HEK293 (cell line): ENCODE results near the gene LRP3.
A peak's percentile ranks its signal among the peaks of the same experiment; 100 is the strongest.

Source experiments
- BCL11A ChIP-seq: fragments of 450-650 bp; formaldehyde crosslinking; IDR thresholded peaks from 2 replicates; pipeline ENCODE4 v1.5.1; 2016; ENCODE audit warnings: low read depth, missing biosample characterization, missing genetic modification characterization
- KLF8 ChIP-seq: fragments of 450-650 bp; formaldehyde crosslinking; IDR thresholded peaks from 2 replicates; pipeline ENCODE4 v1.5.1; 2016; ENCODE audit warnings: missing biosample characterization, missing genetic modification characterization
- KLF9 ChIP-seq: fragments of 450-650 bp; formaldehyde crosslinking; IDR thresholded peaks from 2 replicates; pipeline ENCODE4 v1.5.1; 2016; ENCODE audit warnings: missing biosample characterization, missing genetic modification characterization, low read depth
- WT1 ChIP-seq: fragments of 450-650 bp; formaldehyde crosslinking; IDR thresholded peaks from 2 replicates; pipeline ENCODE4 v1.5.1; 2016; ENCODE audit warnings: missing biosample characterization, missing genetic modification characterization
- ZFP41 ChIP-seq: fragments of 450-650 bp; formaldehyde crosslinking; IDR thresholded peaks from 2 replicates; pipeline ENCODE4 v1.5.1; 2016; ENCODE audit warnings: missing biosample characterization, missing genetic modification characterization, borderline replicate concordance
- ZIC2 ChIP-seq: fragments of 450-650 bp; formaldehyde crosslinking; IDR thresholded peaks from 2 replicates; pipeline ENCODE4 v1.5.1; 2016; ENCODE audit warnings: missing biosample characterization, missing genetic modification characterization
- ZNF114 ChIP-seq: fragments of 450-650 bp; formaldehyde crosslinking; IDR thresholded peaks from 2 replicates; pipeline ENCODE4 v1.5.0; 2017; ENCODE audit warnings: missing biosample characterization, missing genetic modification characterization
- ZNF121 ChIP-seq: fragments of 450-650 bp; formaldehyde crosslinking; IDR thresholded peaks from 2 replicates; pipeline ENCODE4 v1.5.1; 2016; ENCODE audit warnings: missing biosample characterization, missing genetic modification characterization
- ZNF146 ChIP-seq: fragments of 450-650 bp; formaldehyde crosslinking; IDR thresholded peaks from 2 replicates; pipeline ENCODE4 v1.5.1; 2016; ENCODE audit warnings: missing biosample characterization, missing genetic modification characterization
- ZNF175 ChIP-seq: fragments of 450-650 bp; formaldehyde crosslinking; IDR thresholded peaks from 2 replicates; pipeline ENCODE4 v1.5.1; 2016; ENCODE audit warnings: missing biosample characterization, missing genetic modification characterization
- ZNF211 ChIP-seq: fragments of 450-650 bp; formaldehyde crosslinking; IDR thresholded peaks from 2 replicates; pipeline ENCODE4 v1.5.1; 2016; ENCODE audit warnings: low read depth, missing biosample characterization, missing genetic modification characterization
- ZNF214 ChIP-seq: fragments of 450-650 bp; formaldehyde crosslinking; IDR thresholded peaks from 2 replicates; pipeline ENCODE4 v1.5.1; 2017; ENCODE audit warnings: missing biosample characterization, mild to moderate bottlenecking, missing genetic modification characterization, borderline replicate concordance
- ZNF223 ChIP-seq: fragments of 450-650 bp; formaldehyde crosslinking; IDR thresholded peaks from 2 replicates; pipeline ENCODE4 v1.5.1; 2016; ENCODE audit warnings: missing biosample characterization, missing genetic modification characterization
- ZNF274 ChIP-seq, 2 experiments: fragments of 200-500 bp in 1 of 2; fragments of 450-650 bp in 1 of 2; sonication (Bioruptor generic) in 1 of 2; formaldehyde crosslinking in 1 of 2; IDR thresholded peaks; 2 replicates each; pipeline versions ENCODE4 v1.5.1 to v1.6.1; 2014 to 2016; ENCODE audit warnings: borderline replicate concordance in 1 of 2, inconsistent platforms in 1 of 2, low read length in 1 of 2, missing biosample characterization in 1 of 2, missing genetic modification characterization in 1 of 2
- ZNF302 ChIP-seq: fragments of 450-650 bp; formaldehyde crosslinking; IDR thresholded peaks from 2 replicates; pipeline ENCODE4 v1.5.1; 2016; ENCODE audit warnings: missing biosample characterization, missing genetic modification characterization, low read depth
- ZNF311 ChIP-seq: fragments of 450-650 bp; formaldehyde crosslinking; IDR thresholded peaks from 2 replicates; pipeline ENCODE4 v1.5.1; 2017; ENCODE audit warnings: missing biosample characterization, missing genetic modification characterization, borderline replicate concordance
- ZNF335 ChIP-seq: fragments of 450-650 bp; formaldehyde crosslinking; conservative IDR thresholded peaks from 2 replicates; pipeline ENCODE4 v1.5.1; 2016; ENCODE audit warnings: missing biosample characterization, missing genetic modification characterization
- ZNF366 ChIP-seq: fragments of 450-650 bp; formaldehyde crosslinking; conservative IDR thresholded peaks from 2 replicates; pipeline ENCODE4 v1.5.1; 2016; ENCODE audit warnings: missing biosample characterization, missing genetic modification characterization
- ZNF473 ChIP-seq: fragments of 450-650 bp; formaldehyde crosslinking; IDR thresholded peaks from 2 replicates; pipeline ENCODE4 v1.5.1; 2017; ENCODE audit warnings: missing biosample characterization, missing genetic modification characterization
- ZNF514 ChIP-seq: fragments of 450-650 bp; formaldehyde crosslinking; IDR thresholded peaks from 2 replicates; pipeline ENCODE4 v1.5.1; 2016; ENCODE audit warnings: missing biosample characterization, missing genetic modification characterization
- ZNF529 ChIP-seq: fragments of 450-650 bp; formaldehyde crosslinking; IDR thresholded peaks from 2 replicates; pipeline ENCODE4 v1.5.1; 2017; ENCODE audit warnings: missing genetic modification characterization, missing biosample characterization; ENCODE audit not compliant: insufficient replicate concordance
- ZNF560 ChIP-seq: fragments of 450-650 bp; formaldehyde crosslinking; IDR thresholded peaks from 2 replicates; pipeline ENCODE4 v1.5.1; 2017; ENCODE audit warnings: missing biosample characterization, missing genetic modification characterization, borderline replicate concordance
- ZNF571 ChIP-seq: fragments of 450-650 bp; formaldehyde crosslinking; IDR thresholded peaks from 2 replicates; pipeline ENCODE4 v1.5.0; 2017; ENCODE audit warnings: missing biosample characterization, missing genetic modification characterization
- ZNF596 ChIP-seq: fragments of 450-650 bp; IDR thresholded peaks from 2 replicates; pipeline ENCODE4 v1.5.0; 2018; ENCODE audit warnings: missing biosample characterization, mild to moderate bottlenecking, missing genetic modification characterization, moderate library complexity
- ZNF623 ChIP-seq: fragments of 450-650 bp; formaldehyde crosslinking; IDR thresholded peaks from 2 replicates; pipeline ENCODE4 v1.5.1; 2016; ENCODE audit warnings: missing biosample characterization, missing genetic modification characterization
- ZNF629 ChIP-seq: fragments of 450-650 bp; formaldehyde crosslinking; IDR thresholded peaks from 2 replicates; pipeline ENCODE4 v1.5.1; 2017; ENCODE audit warnings: missing biosample characterization, missing genetic modification characterization
- ZNF660 ChIP-seq: fragments of 450-650 bp; IDR thresholded peaks from 2 replicates; pipeline ENCODE4 v1.5.1; 2018; ENCODE audit warnings: missing biosample characterization, mild to moderate bottlenecking, missing genetic modification characterization
- ZNF707 ChIP-seq: fragments of 450-650 bp; formaldehyde crosslinking; IDR thresholded peaks from 2 replicates; pipeline ENCODE4 v1.5.1; 2016; ENCODE audit warnings: missing biosample characterization, missing genetic modification characterization
- ZSCAN23 ChIP-seq: fragments of 450-650 bp; formaldehyde crosslinking; IDR thresholded peaks from 2 replicates; pipeline ENCODE4 v1.5.1; 2016; ENCODE audit warnings: missing biosample characterization, missing genetic modification characterization
- ZSCAN30 ChIP-seq: fragments of 450-650 bp; IDR thresholded peaks from 2 replicates; pipeline ENCODE4 v1.5.1; 2018; ENCODE audit warnings: missing biosample characterization, mild to moderate bottlenecking, missing genetic modification characterization, moderate library complexity
- TF ChIP-seq, protein P1 (sequence below): fragments of 450-650 bp; formaldehyde crosslinking; IDR thresholded peaks from 2 replicates; pipeline ENCODE4 v1.5.0; 2017; ENCODE audit warnings: missing biosample characterization, missing genetic modification characterization, borderline replicate concordance
- TF ChIP-seq, protein P2 (sequence below): fragments of 450-650 bp; formaldehyde crosslinking; IDR thresholded peaks from 2 replicates; pipeline ENCODE4 v1.5.1; 2017; ENCODE audit warnings: missing biosample characterization, missing genetic modification characterization
- TF ChIP-seq, protein P3 (sequence below): fragments of 450-650 bp; formaldehyde crosslinking; IDR thresholded peaks from 2 replicates; pipeline ENCODE4 v1.5.1; 2017; ENCODE audit warnings: missing biosample characterization, missing genetic modification characterization
- TF ChIP-seq, protein P4 (sequence below): fragments of 450-650 bp; formaldehyde crosslinking; IDR thresholded peaks from 2 replicates; pipeline ENCODE4 v1.5.1; 2016; ENCODE audit warnings: missing biosample characterization, missing genetic modification characterization

Gene LRP3

DNA sequence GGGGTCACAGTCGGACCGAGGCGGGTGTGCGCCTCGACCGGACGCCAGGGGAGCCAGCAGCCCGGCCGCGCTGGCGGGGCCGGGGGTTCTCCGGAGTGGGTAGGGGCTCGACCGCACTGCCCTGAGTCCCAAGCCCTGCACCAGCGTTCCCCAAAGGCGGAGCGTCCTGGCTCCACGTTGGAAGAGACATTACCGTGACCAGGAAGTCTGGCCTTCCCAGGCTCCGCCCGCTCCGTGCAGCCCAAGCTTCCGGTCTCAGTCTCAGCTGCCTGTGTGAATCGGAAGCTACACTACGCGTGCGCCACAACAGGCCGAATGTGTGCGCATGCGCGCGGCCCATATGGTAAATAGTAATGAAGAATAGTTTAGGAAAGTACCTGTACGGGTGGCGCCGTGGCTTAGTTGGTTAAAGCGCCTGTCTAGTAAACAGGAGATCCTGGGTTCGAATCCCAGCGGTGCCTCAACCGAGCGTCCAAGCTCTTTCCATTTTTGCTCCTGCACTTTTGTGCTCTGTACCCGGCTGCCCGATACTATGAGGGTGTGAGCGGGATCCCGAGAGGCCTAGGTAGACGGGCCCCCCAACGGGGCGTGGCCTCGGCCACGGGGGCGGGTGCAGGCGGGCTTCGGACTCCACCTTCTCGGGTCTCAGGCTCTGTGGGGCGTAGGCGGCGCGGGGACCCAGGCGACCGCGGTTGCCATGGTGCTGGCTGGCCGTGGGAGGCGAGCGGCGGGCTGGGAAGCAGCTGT lies 17.3 kb upstream of the LRP3 start (continued):
- TF ChIP-seq WT1 (0 out of 2 replicates have a peak, but pooled peaks have one; percentile 20), ZNF629 (tag by site-specific recombination) (peak; percentile 93), ZNF596 (tag by site-specific recombination) (no peak), ZNF175 (no peak), ZNF660 (peak; percentile 98), ZNF335 (tag by site-specific recombination) (peak; percentile 92), ZNF121 (no peak), BCL11A (tag by site-specific recombination) (no peak; the same call in none of the 2 replicates), ZNF302 (no peak), ZNF707 (tag by site-specific recombination) (no peak), ZNF514 (tag by site-specific recombination) (no peak), ZNF214 (no peak), ZSCAN30 (peak; percentile 97), ZNF274 (IDR thresholded peaks at IDR 0.05; ENCODE audit: low read length) (no peak), ZNF274 (tag by site-specific recombination; IDR thresholded peaks at IDR 0.05; ENCODE audit: borderline replicate concordance) (no peak), ZNF623 (tag by site-specific recombination) (peak; percentile 38; the same call in 1 of the 2 replicates), KLF9 (tag by site-specific recombination) (peak; percentile 96), ZNF311 (no peak), ZNF473 (tag by site-specific recombination) (no peak), ZFP41 (tag by site-specific recombination) (no peak), KLF8 (tag by site-specific recombination) (peak; percentile 99), ZNF571 (no peak), ZNF366 (tag by site-specific recombination) (peak; percentile 40; the same call in 1 of the 2 replicates), ZNF146 (tag by site-specific recombination) (no peak; the same call in none of the 2 replicates), ZSCAN23 (tag by site-specific recombination) (peak; percentile 83; the same call in 1 of the 2 replicates), ZNF529 (tag by site-specific recombination) (no peak), ZNF223 (tag by site-specific recombination) (peak; percentile 58; the same call in 1 of the 2 replicates), ZNF114 (tag by site-specific recombination) (no peak), ZIC2 (tag by site-specific recombination) (peak; percentile 93; the same call in 1 of the 2 replicates), ZNF560 (tag by site-specific recombination) (no peak), ZNF211 (tag by site-specific recombination) (no peak)
- TF ChIP-seq, protein P1, sequence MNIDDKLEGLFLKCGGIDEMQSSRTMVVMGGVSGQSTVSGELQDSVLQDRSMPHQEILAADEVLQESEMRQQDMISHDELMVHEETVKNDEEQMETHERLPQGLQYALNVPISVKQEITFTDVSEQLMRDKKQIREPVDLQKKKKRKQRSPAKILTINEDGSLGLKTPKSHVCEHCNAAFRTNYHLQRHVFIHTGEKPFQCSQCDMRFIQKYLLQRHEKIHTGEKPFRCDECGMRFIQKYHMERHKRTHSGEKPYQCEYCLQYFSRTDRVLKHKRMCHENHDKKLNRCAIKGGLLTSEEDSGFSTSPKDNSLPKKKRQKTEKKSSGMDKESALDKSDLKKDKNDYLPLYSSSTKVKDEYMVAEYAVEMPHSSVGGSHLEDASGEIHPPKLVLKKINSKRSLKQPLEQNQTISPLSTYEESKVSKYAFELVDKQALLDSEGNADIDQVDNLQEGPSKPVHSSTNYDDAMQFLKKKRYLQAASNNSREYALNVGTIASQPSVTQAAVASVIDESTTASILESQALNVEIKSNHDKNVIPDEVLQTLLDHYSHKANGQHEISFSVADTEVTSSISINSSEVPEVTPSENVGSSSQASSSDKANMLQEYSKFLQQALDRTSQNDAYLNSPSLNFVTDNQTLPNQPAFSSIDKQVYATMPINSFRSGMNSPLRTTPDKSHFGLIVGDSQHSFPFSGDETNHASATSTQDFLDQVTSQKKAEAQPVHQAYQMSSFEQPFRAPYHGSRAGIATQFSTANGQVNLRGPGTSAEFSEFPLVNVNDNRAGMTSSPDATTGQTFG (tag by site-specific recombination): no peak
- TF ChIP-seq, protein P2, sequence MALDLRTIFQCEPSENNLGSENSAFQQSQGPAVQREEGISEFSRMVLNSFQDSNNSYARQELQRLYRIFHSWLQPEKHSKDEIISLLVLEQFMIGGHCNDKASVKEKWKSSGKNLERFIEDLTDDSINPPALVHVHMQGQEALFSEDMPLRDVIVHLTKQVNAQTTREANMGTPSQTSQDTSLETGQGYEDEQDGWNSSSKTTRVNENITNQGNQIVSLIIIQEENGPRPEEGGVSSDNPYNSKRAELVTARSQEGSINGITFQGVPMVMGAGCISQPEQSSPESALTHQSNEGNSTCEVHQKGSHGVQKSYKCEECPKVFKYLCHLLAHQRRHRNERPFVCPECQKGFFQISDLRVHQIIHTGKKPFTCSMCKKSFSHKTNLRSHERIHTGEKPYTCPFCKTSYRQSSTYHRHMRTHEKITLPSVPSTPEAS (tag by site-specific recombination): no peak
- TF ChIP-seq, protein P3, sequence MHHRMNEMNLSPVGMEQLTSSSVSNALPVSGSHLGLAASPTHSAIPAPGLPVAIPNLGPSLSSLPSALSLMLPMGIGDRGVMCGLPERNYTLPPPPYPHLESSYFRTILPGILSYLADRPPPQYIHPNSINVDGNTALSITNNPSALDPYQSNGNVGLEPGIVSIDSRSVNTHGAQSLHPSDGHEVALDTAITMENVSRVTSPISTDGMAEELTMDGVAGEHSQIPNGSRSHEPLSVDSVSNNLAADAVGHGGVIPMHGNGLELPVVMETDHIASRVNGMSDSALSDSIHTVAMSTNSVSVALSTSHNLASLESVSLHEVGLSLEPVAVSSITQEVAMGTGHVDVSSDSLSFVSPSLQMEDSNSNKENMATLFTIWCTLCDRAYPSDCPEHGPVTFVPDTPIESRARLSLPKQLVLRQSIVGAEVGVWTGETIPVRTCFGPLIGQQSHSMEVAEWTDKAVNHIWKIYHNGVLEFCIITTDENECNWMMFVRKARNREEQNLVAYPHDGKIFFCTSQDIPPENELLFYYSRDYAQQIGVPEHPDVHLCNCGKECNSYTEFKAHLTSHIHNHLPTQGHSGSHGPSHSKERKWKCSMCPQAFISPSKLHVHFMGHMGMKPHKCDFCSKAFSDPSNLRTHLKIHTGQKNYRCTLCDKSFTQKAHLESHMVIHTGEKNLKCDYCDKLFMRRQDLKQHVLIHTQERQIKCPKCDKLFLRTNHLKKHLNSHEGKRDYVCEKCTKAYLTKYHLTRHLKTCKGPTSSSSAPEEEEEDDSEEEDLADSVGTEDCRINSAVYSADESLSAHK (tag by site-specific recombination): no peak; the same call in none of the 2 replicates
- TF ChIP-seq, protein P4, sequence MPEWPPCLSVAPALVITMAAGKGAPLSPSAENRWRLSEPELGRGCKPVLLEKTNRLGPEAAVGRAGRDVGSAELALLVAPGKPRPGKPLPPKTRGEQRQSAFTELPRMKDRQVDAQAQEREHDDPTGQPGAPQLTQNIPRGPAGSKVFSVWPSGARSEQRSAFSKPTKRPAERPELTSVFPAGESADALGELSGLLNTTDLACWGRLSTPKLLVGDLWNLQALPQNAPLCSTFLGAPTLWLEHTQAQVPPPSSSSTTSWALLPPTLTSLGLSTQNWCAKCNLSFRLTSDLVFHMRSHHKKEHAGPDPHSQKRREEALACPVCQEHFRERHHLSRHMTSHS (tag by site-specific recombination): no peak
